Medulla oblongata (tissue), 1 donor: Measurements from ENCODE around the gene FPR2.
"Not testable (repeated sequence)": the region's sequence is repeated elsewhere in the genome, so short reads cannot be mapped to it uniquely, and the experiment has no call there.

Experiments
- DNase-seq: peaks from one replicate; pipeline ENCODE4 v3.0.0-alpha.2; 2015; ENCODE audit errors: extremely low spot score

FPR2 gene, protein sequence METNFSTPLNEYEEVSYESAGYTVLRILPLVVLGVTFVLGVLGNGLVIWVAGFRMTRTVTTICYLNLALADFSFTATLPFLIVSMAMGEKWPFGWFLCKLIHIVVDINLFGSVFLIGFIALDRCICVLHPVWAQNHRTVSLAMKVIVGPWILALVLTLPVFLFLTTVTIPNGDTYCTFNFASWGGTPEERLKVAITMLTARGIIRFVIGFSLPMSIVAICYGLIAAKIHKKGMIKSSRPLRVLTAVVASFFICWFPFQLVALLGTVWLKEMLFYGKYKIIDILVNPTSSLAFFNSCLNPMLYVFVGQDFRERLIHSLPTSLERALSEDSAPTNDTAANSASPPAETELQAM

DNA sequence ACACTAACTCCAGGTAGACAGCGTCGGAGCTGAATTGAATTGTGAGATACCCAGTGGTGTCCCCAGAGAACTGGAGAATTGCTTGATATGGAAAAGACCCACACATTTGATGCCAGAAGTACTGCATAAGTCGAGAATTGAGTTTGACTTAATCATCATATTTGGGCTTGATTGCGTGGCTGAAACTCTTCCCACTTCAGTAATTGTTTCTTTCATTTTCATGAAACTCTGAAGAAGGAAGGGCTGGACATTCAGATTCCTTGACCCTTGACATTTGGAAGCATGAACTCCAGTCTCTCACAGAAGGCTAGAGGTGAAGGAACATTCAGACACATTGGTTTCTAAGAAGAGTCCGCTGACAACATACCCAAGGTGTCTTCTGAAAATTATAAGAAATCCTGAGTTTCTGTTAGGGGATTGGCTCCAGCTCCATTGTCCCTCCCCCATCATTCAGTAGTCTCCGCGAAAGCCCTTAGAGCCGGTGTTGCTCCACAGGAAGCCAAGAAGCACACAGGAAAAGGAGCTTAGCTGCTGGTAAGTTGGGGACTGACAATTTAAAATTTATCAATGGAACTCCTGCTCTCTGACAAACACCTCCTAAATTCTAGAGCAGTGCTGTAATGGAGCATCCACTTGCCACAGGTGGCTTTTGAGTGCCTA lies at the start of gene FPR2:
FPR2 (plus strand) TSS at position 484 of the 660 bp plus-strand sequence. CDS start 7,479 bp downstream, outside the sequence.
- no peak for DNase-seq

DNA sequence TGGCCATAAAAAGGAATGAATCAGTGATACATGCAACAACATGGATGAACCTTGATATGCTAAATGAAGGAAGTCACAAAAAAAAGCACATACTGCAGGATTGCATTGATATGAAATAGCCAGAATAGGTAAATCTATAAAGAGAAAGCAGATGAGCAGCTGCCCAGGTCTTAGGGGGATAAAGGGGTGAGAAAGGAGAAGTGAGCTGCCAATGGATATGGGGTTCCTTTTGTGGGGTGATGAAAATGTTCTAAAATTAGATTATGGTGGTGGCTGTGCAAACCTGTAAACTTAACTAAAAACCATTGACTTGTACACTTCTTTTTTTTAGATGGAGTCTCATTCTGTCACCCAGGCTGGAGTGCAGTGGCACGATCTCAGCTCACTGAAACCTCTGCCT lies 49.3 kb upstream of the FPR2 start:
- DNase-seq, result no peak

DNA sequence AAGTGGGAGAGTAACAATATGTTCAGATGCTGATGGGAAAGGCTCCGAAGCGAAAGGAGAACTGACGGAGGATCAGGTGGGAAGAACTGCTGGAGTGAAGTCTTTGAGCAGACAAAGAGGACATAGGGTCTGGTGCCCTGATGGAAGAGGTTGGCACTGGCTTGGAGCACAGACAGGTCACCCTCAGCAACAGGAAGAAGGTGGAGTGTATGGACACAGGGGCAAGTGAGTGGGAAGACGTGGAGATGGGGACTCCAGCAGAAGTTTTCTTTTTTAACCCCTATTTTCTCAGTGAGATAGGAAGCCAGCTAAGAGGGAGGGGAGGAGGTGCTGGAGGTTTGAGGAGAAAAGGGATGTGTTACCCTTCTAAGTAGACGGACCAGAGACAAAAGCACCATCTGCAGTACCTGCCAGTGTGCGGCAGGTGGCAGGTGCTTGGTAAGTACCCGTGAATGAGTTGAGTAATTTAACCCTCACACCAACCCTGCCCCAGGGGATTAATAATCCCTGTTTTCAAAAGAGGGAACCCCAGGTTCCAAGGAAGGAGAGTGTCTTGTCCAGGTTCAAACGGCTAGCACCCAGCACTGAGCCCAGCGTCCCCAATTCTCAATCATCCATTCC lies 48.4 kb upstream of the FPR2 start:
- DNase-seq, result no peak

DNA sequence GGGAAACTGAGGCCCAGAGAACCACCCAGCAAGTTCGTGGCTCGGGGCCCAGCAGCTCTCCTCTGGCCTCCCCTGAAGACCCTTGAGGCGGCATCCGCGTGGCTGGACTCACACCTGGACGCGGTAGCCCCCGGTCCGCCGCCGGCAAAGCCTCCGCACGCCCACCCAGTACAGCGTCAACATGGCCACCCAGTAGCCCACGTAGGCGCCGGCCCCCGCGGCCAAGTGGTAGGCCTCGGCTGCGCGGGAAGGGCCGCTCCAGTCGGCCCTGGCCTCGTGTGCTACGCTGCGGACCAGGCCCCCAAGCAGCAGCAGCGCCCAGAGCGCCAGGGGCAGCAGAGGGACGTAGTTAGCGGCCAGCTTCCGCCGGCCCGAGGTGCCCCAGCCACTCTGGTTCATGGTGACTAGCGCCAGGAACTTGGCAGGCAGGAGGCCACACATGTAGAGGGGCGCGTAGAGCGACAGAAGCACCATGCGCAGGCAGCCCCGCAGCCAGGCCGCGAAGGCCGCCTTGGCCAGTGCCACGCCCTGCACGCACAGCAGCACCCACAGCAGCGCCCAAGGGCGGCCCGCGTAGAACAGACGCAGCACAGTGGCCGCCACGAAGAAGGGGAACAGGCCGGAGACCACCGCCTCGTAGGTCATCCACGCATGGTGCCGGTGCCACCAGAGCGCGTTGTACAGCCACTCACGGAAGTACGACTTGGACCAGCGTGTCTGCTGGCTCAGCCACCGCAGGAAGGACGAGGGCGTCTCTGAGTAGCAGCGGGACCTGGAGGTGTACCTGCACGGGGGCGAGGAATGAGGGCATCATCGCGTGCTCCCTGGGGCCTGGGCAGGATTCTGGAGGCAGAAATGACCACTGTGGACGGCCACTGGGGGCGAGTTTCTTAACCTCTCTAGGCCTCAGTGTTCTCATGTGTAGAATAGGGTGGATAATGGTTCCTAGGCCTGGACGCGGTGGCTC lies 47.4 kb upstream of the FPR2 start:
- DNase-seq, result no peak

DNA sequence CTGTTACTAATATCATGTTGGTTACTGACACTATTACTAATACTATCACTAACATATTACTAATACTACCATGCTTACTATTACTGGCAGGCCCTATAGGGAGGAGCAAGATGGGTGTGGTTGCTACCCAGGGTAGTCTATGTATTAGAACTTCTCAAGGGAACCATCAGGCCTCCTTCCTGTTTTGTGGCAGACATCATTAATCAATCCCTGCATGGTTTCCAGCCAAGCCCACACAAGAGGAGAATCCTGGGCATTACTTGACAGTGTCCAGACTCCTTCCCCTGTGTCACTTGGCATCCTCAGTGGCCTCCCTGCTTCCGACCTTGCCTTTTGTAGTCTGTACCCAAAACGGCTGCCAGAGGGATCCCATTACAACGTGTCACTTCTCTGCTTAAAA lies 46.1 kb upstream of the FPR2 start:
- no peak for DNase-seq

DNA sequence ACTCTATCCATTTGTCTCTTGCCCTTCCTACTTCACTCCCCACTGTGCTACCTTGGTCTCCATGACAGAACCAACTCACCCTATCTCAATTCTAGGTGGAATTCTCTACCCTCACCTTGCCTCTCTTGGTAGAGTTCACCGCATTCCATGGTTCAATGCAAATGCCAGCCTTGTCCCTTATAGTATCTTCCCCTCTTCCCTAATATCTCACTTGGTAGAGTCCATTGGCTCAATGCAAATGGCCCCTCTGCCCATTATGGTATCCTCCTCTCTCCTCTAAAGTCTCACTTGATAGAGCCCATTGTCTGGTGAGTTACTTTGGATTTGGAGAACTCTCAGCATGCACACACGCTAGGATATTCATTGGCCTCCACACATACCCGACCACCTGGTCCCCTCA lies 45.1 kb upstream of the FPR2 start:
- DNase-seq, result no peak

DNA sequence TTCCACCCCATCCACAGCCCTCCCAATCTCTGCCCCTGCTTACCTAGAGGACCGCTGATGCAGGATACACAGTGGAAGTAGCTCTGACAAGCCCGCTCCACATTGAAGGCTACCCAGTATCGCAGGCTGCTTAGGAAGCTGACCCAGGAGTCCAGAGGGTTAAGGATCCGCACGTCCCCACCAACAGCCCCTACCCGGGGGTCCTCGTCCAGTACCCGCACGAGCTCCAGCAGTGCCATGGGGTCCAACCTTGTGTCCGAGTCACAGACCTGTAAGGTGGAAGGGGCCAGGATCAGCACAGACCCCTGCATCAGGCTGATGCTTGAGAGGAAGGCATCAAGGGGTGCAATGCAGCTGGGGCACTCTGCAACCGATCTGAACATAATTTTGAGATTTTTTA lies 44.1 kb upstream of the FPR2 start:
- DNase-seq, result no peak

DNA sequence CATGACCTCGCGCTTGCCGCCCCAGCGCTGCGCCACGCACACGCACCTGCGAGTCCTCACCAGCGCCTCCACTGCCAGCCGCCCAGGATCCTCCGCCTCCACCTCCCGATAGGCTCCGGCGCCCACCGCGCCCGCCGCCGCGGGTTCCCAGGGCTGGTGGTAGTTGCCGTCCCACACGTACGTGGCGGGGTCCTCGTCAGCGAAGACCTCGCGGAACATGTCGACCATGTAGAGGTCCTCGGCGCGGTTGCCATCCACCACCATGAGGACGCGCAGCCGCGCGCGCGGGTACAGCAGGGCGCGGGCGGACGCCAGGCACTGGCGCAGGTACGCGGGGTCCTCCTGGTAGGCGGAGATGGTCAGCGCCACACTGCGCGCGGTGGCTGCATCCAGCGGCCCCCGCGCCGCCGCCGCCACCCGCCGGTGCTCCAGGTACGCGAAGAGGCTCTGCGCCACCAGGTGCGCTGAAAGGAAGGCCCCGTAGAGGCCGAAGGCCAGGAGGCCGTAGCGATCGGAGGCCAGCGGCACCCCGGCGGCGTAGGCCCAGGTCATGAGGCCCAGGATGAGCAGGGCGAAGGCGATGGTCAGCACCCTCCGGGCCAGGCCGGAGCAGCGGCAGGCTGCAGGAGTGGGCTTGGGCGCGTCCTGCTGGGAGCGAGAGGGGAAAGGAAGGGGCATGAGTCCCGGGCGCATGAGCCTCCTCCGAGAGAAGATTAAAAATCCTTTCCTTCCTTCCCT lies 41.6 kb upstream of the FPR2 start:
- DNase-seq, result no peak

DNA sequence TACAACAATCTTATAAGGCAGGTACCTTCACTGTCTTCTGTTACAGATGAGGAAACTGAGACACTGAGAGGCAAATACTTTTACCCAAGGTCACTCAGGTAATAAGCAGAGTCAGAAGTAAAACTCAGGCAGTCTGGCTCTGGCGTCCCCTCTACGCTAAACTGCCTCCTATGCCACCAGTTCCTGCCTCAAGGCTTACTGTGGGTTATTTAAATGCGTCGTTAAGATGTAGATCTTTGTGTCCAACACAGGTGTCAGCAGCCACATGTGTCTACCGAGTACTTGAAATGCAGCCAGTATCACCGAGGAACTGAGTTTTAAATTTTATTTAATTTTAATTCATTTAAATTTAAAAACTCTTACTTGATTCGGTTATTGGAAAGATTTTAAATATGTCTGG lies 39.1 kb upstream of the FPR2 start:
- DNase-seq, result no peak

DNA sequence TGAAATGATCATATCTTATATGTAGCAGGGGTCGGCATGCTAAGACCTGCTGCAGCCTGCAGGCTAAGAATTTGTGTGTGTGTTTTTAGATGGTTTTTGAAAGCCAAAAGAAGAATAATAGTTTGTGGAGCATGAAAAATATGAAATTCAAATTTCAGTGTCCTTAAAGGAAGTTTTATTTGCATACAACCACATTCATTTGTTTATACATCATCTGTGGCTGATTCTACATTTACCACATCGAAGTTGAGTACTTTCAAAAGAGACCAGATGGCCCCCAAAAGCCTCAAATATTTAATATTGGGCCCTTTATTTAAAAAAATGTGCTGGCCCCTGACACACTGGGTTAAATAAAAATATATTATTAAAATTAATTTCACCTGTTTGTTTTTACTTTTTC lies 38.5 kb upstream of the FPR2 start:
- no peak for DNase-seq

DNA sequence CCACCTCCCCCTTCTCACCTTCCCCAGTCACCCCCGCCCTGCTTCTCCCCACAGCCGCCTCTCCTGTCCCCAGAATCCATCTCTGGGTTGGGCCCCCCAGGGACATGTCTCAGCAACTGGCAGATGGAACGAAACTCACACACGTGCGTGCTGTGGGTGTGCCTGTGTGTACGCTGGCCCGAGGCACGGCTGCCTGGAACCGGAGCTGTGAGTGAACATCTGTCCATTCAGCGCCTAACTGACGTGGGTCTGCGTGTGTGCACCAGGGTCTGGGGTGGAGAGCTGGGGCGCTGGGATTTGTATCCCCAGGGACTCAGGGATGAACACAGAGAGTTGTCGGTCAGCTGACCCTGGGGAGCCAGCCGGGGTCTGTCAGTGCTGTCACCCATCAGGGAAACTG lies 36.4 kb upstream of the FPR2 start:
- peak; percentile 16 for DNase-seq

DNA sequence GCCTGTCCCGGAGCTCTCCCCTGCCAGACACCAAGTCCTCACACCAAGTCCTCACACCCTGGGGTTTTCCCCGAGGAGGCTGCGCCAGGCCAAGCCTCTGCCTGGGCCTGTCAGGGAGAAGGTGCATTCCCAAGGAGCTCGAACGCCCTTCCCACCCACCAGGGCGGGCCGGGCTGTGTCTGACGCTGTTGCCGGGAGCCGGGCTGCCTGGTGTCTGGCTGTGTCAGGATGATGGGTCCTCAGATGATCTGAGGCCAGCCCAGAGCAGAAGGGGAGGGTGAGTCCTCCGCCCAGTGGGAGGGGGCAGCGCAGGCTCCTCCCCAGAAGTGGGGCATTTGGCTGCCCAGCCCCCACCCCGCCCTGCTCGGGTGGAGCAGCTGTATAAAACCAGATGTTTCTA lies 34.9 kb upstream of the FPR2 start:
- DNase-seq, result peak; percentile 90

DNA sequence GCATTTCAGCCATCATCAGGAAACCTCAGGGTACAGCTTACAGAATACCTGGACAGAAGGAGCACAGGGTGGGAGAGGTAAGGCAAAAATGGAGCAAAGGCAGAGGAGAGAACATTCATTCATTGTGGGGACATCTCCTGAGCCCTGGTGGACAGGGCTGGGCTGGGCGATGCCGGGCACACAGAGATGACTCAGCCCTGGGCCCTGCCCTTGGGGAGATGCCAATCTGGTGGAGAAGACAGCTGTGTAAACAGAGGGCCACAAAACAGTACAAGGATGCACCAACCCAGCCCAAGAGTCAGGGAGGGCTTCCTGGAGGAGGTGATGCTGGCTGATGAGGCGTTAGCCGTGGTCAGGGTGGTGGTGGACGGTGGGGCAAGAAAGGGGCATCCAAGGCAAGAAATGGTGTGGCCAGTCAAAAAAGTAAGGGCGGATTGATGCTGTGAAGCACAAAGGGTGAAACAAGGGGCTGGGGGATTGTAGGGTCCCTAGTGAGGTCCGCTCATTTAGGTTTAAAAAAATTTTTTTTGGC lies 33.6 kb upstream of the FPR2 start:
- DNase-seq, result no peak

DNA sequence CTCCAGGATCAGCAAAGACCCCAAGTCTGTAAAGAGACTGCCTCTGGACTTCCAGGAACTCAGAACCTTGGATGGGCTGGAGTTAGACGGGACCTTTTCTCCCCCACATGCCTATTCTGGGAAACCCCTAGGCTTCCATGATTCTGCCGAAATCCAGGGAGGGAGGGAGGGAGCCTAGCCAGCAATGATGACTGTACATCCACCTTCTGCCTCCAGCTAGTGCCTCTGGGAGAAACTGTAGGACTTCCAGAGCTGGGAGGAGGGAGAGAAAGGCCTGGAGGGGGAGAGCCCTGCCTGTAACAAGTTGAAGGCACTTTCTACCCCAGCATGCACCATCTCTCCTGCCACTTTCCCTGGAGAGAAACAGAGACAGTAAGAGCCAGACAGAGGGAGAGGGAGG lies 31.2 kb upstream of the FPR2 start:
- DNase-seq, result no peak

DNA sequence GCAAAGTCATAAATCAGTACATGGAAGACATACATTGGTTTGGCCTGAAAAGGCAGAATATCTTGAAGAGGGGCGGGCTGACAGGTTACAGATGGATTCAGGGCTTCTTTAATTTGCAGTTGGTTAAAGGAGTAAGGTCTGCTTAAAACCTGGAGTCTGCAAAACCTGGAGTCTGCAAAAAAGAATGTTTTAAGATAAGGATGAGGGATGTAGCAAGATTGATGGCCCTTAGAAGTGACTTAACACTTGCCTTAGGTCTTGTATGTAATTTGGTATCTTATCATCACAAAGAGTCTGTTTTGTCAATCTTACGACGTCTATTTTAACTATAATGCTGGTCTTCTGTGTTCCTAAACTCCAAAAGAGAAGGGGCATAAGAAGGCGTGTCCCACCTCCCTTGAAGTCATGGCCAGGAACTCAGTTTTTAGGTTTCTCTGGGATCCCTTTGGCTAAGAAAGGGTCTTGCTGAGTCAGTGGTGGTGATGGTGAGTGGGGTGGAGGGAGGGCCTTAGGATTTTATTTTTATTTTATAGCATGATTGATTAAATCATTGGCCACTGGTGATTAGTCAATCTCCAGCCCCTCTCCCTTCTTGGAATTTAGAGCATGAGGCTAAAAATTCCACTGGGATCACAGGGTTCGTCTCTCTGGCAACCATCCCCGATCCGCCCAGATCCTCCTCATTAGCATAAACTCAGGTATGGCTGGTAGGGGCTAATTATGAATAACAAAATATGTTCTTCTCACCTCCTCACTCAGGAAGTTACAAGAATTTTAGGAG lies 27.0 kb upstream of the FPR2 start:
- no peak for DNase-seq

DNA sequence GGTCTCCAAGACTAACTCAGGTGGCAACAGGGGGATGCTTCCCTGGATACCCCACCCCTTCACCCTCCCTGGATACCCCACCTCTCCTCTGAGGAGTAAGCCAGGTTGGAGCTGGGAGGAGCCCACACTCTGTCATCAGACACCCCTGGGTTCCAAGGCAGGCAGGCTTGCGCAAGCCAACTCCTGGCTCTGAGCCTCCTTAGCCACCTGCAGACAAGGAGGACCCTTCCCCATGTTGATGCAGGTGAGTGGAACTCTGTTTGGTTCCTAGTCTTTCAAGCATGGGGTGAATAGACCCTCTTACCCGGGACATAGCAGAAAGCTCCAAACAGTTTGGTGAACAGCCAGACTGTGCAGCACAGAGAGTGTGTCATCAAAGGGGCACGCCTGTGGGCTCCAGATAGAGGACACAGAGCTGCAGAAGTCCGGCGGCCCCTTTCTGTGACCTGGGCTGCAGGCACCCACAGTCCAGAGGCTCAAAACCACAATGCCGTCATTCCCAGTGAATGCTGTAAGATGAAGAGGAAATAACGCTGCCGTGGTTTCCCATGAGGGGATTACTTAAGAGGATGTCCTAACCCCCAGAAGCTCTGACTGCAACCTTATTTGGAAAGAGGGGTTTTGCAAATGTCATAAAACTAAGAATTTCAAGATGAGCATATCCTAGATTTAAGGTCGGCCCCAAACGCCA lies 25.1 kb upstream of the FPR2 start:
- DNase-seq, result peak; percentile 75

DNA sequence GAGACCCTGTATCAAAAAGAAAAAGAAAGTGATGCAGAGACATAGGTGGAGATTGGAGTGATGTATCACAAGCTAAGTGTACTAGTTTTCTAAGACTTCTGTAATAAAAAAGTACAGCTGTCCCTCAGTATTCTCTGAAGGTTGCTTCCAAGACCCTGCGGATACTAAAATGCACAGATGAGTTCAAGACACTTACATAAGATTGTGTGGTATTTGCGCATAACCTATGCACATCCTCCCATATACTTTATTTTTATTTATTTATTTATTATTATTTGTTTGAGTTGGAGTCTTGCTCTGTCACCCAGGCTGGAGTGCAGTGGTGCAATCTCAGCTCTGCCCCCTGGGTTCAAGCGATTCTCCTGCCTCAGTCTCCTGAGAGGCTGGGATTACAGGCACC lies 23.6 kb upstream of the FPR2 start:
- no peak for DNase-seq

DNA sequence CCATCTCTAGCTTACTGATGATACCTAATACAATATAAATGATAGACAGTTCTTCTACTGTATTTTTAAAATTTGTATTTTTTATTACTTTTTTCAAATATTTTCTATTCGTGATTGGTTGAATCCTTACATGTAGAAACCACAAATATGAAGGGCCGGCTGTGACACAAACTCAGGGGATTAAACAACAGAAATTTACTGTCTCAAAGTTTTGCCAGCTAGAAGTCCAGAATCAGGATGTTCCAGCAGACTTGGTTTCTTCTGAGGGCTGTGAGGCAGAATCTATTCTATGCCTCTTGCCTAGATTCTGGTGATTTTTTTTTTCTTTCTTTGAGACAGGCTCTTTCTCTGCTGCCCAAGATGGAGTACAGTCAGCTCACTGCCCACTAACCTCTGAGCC lies 23.1 kb upstream of the FPR2 start:
- DNase-seq, result no peak

DNA sequence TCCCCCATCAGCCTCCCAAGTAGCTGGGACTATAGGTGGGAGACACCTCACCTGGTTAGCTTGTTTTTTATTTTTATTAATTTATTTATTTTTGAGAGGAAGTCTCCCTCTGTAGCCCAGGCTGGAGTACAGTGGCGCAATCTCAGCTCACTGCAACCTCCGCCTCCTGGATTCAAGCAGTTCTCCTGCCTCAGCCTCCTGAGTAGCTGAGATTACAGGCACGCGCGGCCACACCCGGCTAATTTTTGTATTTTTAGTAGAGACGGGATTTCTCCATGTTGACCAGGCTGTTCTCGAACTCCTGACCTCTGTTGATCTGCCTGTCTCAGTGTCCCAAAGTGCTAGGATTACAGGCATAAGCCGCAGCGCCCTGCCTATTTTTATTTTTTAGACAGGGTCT lies 22.5 kb upstream of the FPR2 start:
- DNase-seq, result not testable (repeated sequence)
